ENCODE results near the gene RBMS3. TPM values are rescaled to one million over a fixed set of nuclear protein-coding genes. Genes with fewer than 3 reads are reported as not detected.
"Not testable (repeated sequence)": the region's sequence is repeated elsewhere in the genome, so short reads cannot be mapped to it uniquely, and the experiment has no call there.

Gene RBMS3
- total RNA-seq, 1 experiment from 2014 or later, result 8.7 TPM

- TF ChIP-seq ZNF512 (CRISPR knock-in tag; IDR thresholded peaks at IDR 0.05; ENCODE audit: borderline replicate concordance) (no peak), NFE2L1 (CRISPR knock-in tag; IDR thresholded peaks at IDR 0.05) (no peak), FOXJ3 (CRISPR knock-in tag; IDR thresholded peaks at IDR 0.05; ENCODE audit: borderline replicate concordance) (no peak), JUN (CRISPR knock-in tag; IDR thresholded peaks at IDR 0.05) (no peak), ETV6 (CRISPR knock-in tag; IDR thresholded peaks at IDR 0.05) (no peak), ERG (CRISPR knock-in tag; IDR thresholded peaks at IDR 0.05) (no peak), E2F5 (CRISPR knock-in tag; IDR thresholded peaks at IDR 0.05) (no peak), NFATC4 (CRISPR knock-in tag; IDR thresholded peaks at IDR 0.05) (no peak), STAT6 (CRISPR knock-in tag; conservative IDR thresholded peaks at IDR 0.05; ENCODE audit: low read depth) (no peak), ZNF396 (CRISPR knock-in tag; IDR thresholded peaks at IDR 0.05; ENCODE audit: borderline replicate concordance) (no peak)
Observed at GRCh38 chr3:29392625-29393388, 111.9 kb downstream of the RBMS3 start (continued).

- ATAC-seq, H3K4me3 Mint-ChIP-seq: not testable (repeated sequence)
Observed at GRCh38 chr3:29393946-29394345, 113.1 kb downstream of the RBMS3 start.

GRCh38 chr3:29397406-29397805 lies 116.5 kb downstream of the RBMS3 start:
- DNase-seq (ENCODE audit: low spot score) (no peak), ATAC-seq (no peak)
- Mint-ChIP-seq H3K4me3 (no peak overlapping the region), H3K9me3 (peaks cover 41% of the 10 kb centered on the region), H3K4me1 (no peaks in the 10 kb centered on the region), H3K36me3 (peaks cover 29% of the 10 kb centered on the region), H3K27me3 (ENCODE audit: low read depth) (no peaks in the 10 kb centered on the region), H3K27ac (no peak overlapping the region)
- TF ChIP-seq ETV6 (CRISPR knock-in tag; IDR thresholded peaks at IDR 0.05) (no peak), FOXK1 (CRISPR knock-in tag; IDR thresholded peaks at IDR 0.05) (no peak), USF2 (CRISPR knock-in tag; IDR thresholded peaks at IDR 0.05) (no peak), ZNF423 (CRISPR knock-in tag; IDR thresholded peaks at IDR 0.05) (no peak), MAX (CRISPR knock-in tag; IDR thresholded peaks at IDR 0.05) (no peak)
- ChIA-PET CTCF (no interaction called here), POLR2A (no interaction called here)

More at GRCh38 chr3:29393946-29394345, 113.1 kb downstream of the RBMS3 start:
- Mint-ChIP-seq H3K36me3 (peaks cover 40% of the 10 kb centered on the region), H3K9me3 (peaks cover 55% of the 10 kb centered on the region)
- DNase-seq (ENCODE audit: low spot score); H3K4me1 Mint-ChIP-seq; POLR2A ChIA-PET; H3K27ac Mint-ChIP-seq; CTCF ChIA-PET; H3K27me3 Mint-ChIP-seq (ENCODE audit: low read depth): not testable (repeated sequence)

Data from WTC11 (cell line).